H1 (cell line): ENCODE data around the gene TTC28. TPM values are rescaled to one million over a fixed set of nuclear protein-coding genes. Genes with fewer than 3 reads are reported as not detected.

ENCODE experiments used
- HDAC6 ChIP-seq: IDR thresholded peaks from one replicate; pipeline ENCODE4 v1.7.1; 2012; ENCODE audit warnings: low read depth, mild to moderate bottlenecking, inconsistent platforms, low read length, moderate library complexity
- SP4 ChIP-seq: IDR thresholded peaks from 2 replicates; pipeline ENCODE4 v1.6.1; 2012; ENCODE audit warnings: low read length, inconsistent platforms
- polyA plus RNA-seq, 7 experiments: library from polyadenylated mRNA; depleted of rRNA in 3 of 7; stranded (reverse) in 5 of 7; unstranded in 2 of 7; fragments of >200 nt in 5 of 7; fragments of 200-250 nt in 2 of 7; gene quantifications; 1 replicate in 5 of 7; 2 replicates in 1 of 7; 4 replicates in 1 of 7; pipeline versions ENCODE4 v1.2.1 to v1.2.3, GENCODE V29; 2011 to 2013; ENCODE audit warnings: missing spikeins in 2 of 7, mixed read lengths in 2 of 7
- total RNA-seq: library from RNA; stranded (reverse); fragmentation: NEBNext Ultra II Directional; extraction: Animal tissue kit (Norgen Biotek cat#: 25700); gene quantifications from 2 replicates; pipeline ENCODE4 v1.2.1, GENCODE V29; 2021

Gene TTC28
- total and polyA plus RNA-seq, 2 of the 8 experiments (the other 6 are each of a cell fraction or from before 2014, with no cell fraction given), result 2.6 to 12.6 TPM

GRCh38 chr22:28096161-28096560 lies 583.5 kb downstream of the TTC28 start (continued):
- TF ChIP-seq SP4 (no peak), HDAC6 (no peak)
- TF ChIP-seq, all 59 proteins: peak for 0
